ENCODE data around the gene FBXL20.
"Not testable (repeated sequence)": the region's sequence is repeated elsewhere in the genome, so short reads cannot be mapped to it uniquely, and the experiment has no call there.

FBXL20 gene

GRCh38 chr17:39401412-39402243 is at the start of gene FBXL20:
FBXL20 (minus strand) TSS chr17:39401626; CDS start chr17:39401402, 224 bp downstream.
- peak; percentile 88 to 93 for DNase-seq (ENCODE audit: low read depth in 2 of 2)

GRCh38 chr17:39450847-39451581 is 49.6 kb upstream of the FBXL20 start, which contains the start of gene MED1:
MED1 (minus strand) TSS chr17:39451263; CDS start chr17:39451062, 201 bp downstream.
- DNase-seq (ENCODE audit: low read depth in 2 of 2) = peak; percentile 73 to 83

- DNase-seq (ENCODE audit: low read depth in 2 of 2) = no peak
Measured at GRCh38 chr17:39450051-39450450, 48.6 kb upstream of the FBXL20 start.

- no peak for DNase-seq (ENCODE audit: low read depth in 2 of 2)
Measured at GRCh38 chr17:39447561-39447960, 46.1 kb upstream of the FBXL20 start.

- DNase-seq (ENCODE audit: low read depth in 2 of 2) = no peak
Measured at GRCh38 chr17:39443326-39443725, 41.9 kb upstream of the FBXL20 start.

- not testable (repeated sequence) for DNase-seq (ENCODE audit: low read depth in 2 of 2)
Measured at GRCh38 chr17:39439868-39440267, 38.4 kb upstream of the FBXL20 start.

- DNase-seq (ENCODE audit: low read depth in 2 of 2) = no peak
Measured at GRCh38 chr17:39429600-39429999, 28.2 kb upstream of the FBXL20 start.

- DNase-seq (ENCODE audit: low read depth in 2 of 2) = no peak
Measured at GRCh38 chr17:39416141-39416540, 14.7 kb upstream of the FBXL20 start.

- no peak for DNase-seq (ENCODE audit: low read depth in 2 of 2)
Measured at GRCh38 chr17:39410279-39410678, 8.9 kb upstream of the FBXL20 start.

GRCh38 chr17:39408360-39408759 is 6.9 kb upstream of the FBXL20 start:
- no peak for DNase-seq (ENCODE audit: low read depth in 2 of 2)

- DNase-seq (ENCODE audit: low read depth in 2 of 2) = no peak
Measured at GRCh38 chr17:39406951-39407350, 5.5 kb upstream of the FBXL20 start.

- no peak for DNase-seq (ENCODE audit: low read depth in 2 of 2)
Measured at GRCh38 chr17:39405436-39405835, 4.0 kb upstream of the FBXL20 start.

GRCh38 chr17:39404542-39405378 is 3.3 kb upstream of the FBXL20 start:
- no peak for DNase-seq (ENCODE audit: low read depth in 2 of 2)

GRCh38 chr17:39402890-39403605 is 1.6 kb upstream of the FBXL20 start:
- DNase-seq (ENCODE audit: low read depth in 2 of 2) = no peak

- DNase-seq (ENCODE audit: low read depth in 2 of 2) = peak; percentile 66 to 77
Measured at GRCh38 chr17:39402244-39402889, 941 bp upstream of the FBXL20 start.

GRCh38 chr17:39400547-39401411 is 647 bp downstream of the FBXL20 start:
- no peak for DNase-seq (ENCODE audit: low read depth in 2 of 2)

- no peak for DNase-seq (ENCODE audit: low read depth in 2 of 2)
Measured at GRCh38 chr17:39399791-39400190, 1.6 kb downstream of the FBXL20 start.

- DNase-seq (ENCODE audit: low read depth in 2 of 2) = no peak
Measured at GRCh38 chr17:39393736-39394135, 7.7 kb downstream of the FBXL20 start.

GRCh38 chr17:39391448-39391847 is 10.0 kb downstream of the FBXL20 start:
- DNase-seq (ENCODE audit: low read depth in 2 of 2) = no peak

- no peak for DNase-seq (ENCODE audit: low read depth in 2 of 2)
Measured at GRCh38 chr17:39385040-39385439, 16.4 kb downstream of the FBXL20 start.

Data from stimulated activated CD4-positive, alpha-beta T cell treated with anti-CD3 and anti-CD28 coated beads, Interleukin-1b, Interleukin-23, amount 100 ng/mL, for 4 hours (primary cell).